Activated naive CD4-positive, alpha-beta T cell treated with anti-CD3 and anti-CD28 coated beads for 36 hours (primary cell): ENCODE results near the gene PLEKHH1. TPM values are rescaled to one million over a fixed set of nuclear protein-coding genes. Genes with fewer than 3 reads are reported as not detected.

ENCODE experiments used
- total RNA-seq, 2 experiments: library from RNA; stranded (reverse); gene quantifications; one replicate each; pipeline ENCODE4 v1.2.3, GENCODE V29; 2021

The PLEKHH1 gene
- total RNA-seq, 2 experiments from 2014 or later = 2.2 to 2.5 TPM

Other genes starting within 250 kb of the PLEKHH1 start
- 10 to 100 TPM; 16.5 to 19.9 TPM for gene ATP6V1D, start 173.5 kb upstream of the PLEKHH1 start, total RNA-seq
- gene EIF2S1, start 173.0 kb upstream of the PLEKHH1 start, total RNA-seq = 100 to 1,000 TPM; 186 to 196 TPM
- 1 to 10 TPM; 2.2 to 3.2 TPM for gene PLEK2, start 121.1 kb upstream of the PLEKHH1 start, total RNA-seq
- under 1 TPM; 0.49 to 0.64 TPM for gene TMEM229B, start 44.6 kb upstream of the PLEKHH1 start, total RNA-seq
- 10 to 100 TPM; 11.9 to 12.4 TPM for gene PIGH, start 67.0 kb downstream of the PLEKHH1 start, total RNA-seq
- 10 to 100 TPM; 20.3 to 20.8 TPM for gene ARG2, start 86.6 kb downstream of the PLEKHH1 start, total RNA-seq
- gene VTI1B, start 141.3 kb downstream of the PLEKHH1 start, total RNA-seq = 10 to 100 TPM; 74.2 to 78.3 TPM
- gene RDH11, start 162.5 kb downstream of the PLEKHH1 start, total RNA-seq = 10 to 100 TPM; 58.5 to 64.3 TPM
- not detected for gene RDH12, start 168.6 kb downstream of the PLEKHH1 start, total RNA-seq